MM.1S (cell line): ENCODE data around the gene NUP155.
"Not testable (repeated sequence)": the region's sequence is repeated elsewhere in the genome, so short reads cannot be mapped to it uniquely, and the experiment has no call there.

Experiments used
- DNase-seq: peaks from one replicate; pipeline ENCODE4 v3.0.0-alpha.2; 2015
- H2AFZ ChIP-seq: fragments of 300-600 bp; sonication (generic); 2 replicates; pipeline ENCODE4 v1.6.0; 2016; ENCODE audit warnings: antibody characterized with exemption, low read length
- H3F3A ChIP-seq: fragments of 300-600 bp; sonication (generic); 2 replicates; pipeline ENCODE4 v1.6.1; 2016; ENCODE audit warnings: mild to moderate bottlenecking, antibody characterized with exemption, low read length, moderate library complexity, mixed read lengths; ENCODE audit not compliant: insufficient read depth
- H3K27ac ChIP-seq: fragments of 300-600 bp; sonication (generic); 2 replicates; pipeline ENCODE4 v1.5.1; 2016; ENCODE audit warnings: mild to moderate bottlenecking, low read length
- H3K27me3 ChIP-seq: fragments of 300-600 bp; sonication (generic); replicated peaks from 2 replicates; pipeline ENCODE4 v1.6.0; 2016; ENCODE audit warnings: low read length; ENCODE audit not compliant: insufficient read depth
- H3K36me3 ChIP-seq: fragments of 300-600 bp; sonication (generic); replicated peaks from 2 replicates; pipeline ENCODE4 v1.6.1; 2016; ENCODE audit warnings: mild to moderate bottlenecking, low read length, mixed read lengths; ENCODE audit not compliant: insufficient read depth
- H3K4me1 ChIP-seq: fragments of 300-600 bp; sonication (generic); 2 replicates; pipeline ENCODE4 v1.6.1; 2016; ENCODE audit warnings: low read length, mixed read lengths
- H3K4me2 ChIP-seq: fragments of 300-600 bp; sonication (generic); 2 replicates; pipeline ENCODE4 v1.6.0; 2016; ENCODE audit warnings: low read depth, low read length
- H3K4me3 ChIP-seq: fragments of 300-600 bp; sonication (generic); 2 replicates; pipeline ENCODE4 v1.5.1; 2016; ENCODE audit warnings: low read length, mixed read lengths
- H3K79me2 ChIP-seq: fragments of 300-600 bp; sonication (generic); 2 replicates; pipeline ENCODE4 v1.6.1; 2016; ENCODE audit warnings: mixed run types, low read length, mixed read lengths
- H3K9ac ChIP-seq: fragments of 300-600 bp; sonication (generic); 2 replicates; pipeline ENCODE4 v1.6.1; 2016; ENCODE audit warnings: low read length, mixed read lengths
- H3K9me2 ChIP-seq: fragments of 300-600 bp; sonication (generic); replicated peaks from 2 replicates; pipeline ENCODE4 v1.6.1; 2016; ENCODE audit warnings: mild to moderate bottlenecking, low read length, mixed read lengths; ENCODE audit not compliant: insufficient read depth
- H3K9me3 ChIP-seq: fragments of 300-600 bp; sonication (generic); replicated peaks from 2 replicates; pipeline ENCODE4 v1.6.1; 2016; ENCODE audit warnings: mild to moderate bottlenecking, low read length, mixed read lengths; ENCODE audit not compliant: insufficient read depth
- H4K20me1 ChIP-seq: fragments of 300-600 bp; sonication (generic); 2 replicates; pipeline ENCODE4 v1.6.1; 2016; ENCODE audit warnings: mild to moderate bottlenecking, low read length, moderate library complexity, mixed read lengths; ENCODE audit not compliant: insufficient read depth
- EZH2 ChIP-seq: fragments of 300-600 bp; sonication (generic); optimal IDR thresholded peaks from 2 replicates; pipeline ENCODE3; 2017; ENCODE audit warnings: low read depth, mild to moderate bottlenecking, antibody characterized with exemption, low read length, mixed read lengths
- EZH2phosphoT487 ChIP-seq: fragments of 300-600 bp; sonication (generic); IDR thresholded peaks from 2 replicates; pipeline ENCODE4 v1.6.1; 2018; ENCODE audit warnings: antibody characterized with exemption, low read length
- TF ChIP-seq, protein P1 (sequence below): fragments of 300-600 bp; sonication (generic); IDR thresholded peaks from 2 replicates; pipeline ENCODE4 v1.5.1; 2016; ENCODE audit warnings: antibody characterized with exemption, low read length, mixed read lengths

The NUP155 gene

DNA sequence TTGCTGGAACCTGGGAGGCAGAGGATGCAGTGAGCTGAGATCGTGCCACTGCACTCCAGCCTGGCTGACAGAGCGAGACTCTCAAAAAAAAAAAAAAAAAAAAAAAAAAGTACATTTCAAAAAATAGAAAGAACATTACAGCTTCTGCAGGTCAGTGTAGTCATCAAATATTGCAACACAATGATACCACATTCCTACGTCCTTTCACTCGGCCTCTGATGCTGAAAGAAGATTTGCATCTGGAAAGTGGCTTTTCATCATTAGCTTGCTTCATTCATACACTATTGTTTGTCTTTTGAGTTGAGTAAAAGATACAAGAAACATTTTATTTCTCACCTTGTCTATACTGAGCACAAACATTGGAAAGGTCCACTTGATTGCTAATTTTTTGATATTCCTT is 62.1 kb downstream of the NUP155 start:
- Histone ChIP-seq H3F3A (no peaks in the 10 kb centered on the region), H3K4me3 (no peak overlapping the region), H3K36me3 (peaks cover 12% of the 10 kb centered on the region; the same call in 1 of the 2 replicates), H3K27ac (no peak overlapping the region), H2AFZ (no peak overlapping the region), H3K79me2 (peaks cover 2% of the 10 kb centered on the region; the same call in 1 of the 2 replicates), H3K4me1 (no peaks in the 10 kb centered on the region), H3K9me2 (no peaks in the 10 kb centered on the region), H4K20me1 (no peaks in the 10 kb centered on the region), H3K9ac (no peak overlapping the region), H3K4me2 (no peak overlapping the region), H3K27me3 (no peaks in the 10 kb centered on the region), H3K9me3 (no peaks in the 10 kb centered on the region)
- TF ChIP-seq, protein P1, sequence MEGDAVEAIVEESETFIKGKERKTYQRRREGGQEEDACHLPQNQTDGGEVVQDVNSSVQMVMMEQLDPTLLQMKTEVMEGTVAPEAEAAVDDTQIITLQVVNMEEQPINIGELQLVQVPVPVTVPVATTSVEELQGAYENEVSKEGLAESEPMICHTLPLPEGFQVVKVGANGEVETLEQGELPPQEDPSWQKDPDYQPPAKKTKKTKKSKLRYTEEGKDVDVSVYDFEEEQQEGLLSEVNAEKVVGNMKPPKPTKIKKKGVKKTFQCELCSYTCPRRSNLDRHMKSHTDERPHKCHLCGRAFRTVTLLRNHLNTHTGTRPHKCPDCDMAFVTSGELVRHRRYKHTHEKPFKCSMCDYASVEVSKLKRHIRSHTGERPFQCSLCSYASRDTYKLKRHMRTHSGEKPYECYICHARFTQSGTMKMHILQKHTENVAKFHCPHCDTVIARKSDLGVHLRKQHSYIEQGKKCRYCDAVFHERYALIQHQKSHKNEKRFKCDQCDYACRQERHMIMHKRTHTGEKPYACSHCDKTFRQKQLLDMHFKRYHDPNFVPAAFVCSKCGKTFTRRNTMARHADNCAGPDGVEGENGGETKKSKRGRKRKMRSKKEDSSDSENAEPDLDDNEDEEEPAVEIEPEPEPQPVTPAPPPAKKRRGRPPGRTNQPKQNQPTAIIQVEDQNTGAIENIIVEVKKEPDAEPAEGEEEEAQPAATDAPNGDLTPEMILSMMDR = no peak
- TF ChIP-seq EZH2phosphoT487 (no peak), EZH2 (no peak)
- DNase-seq = no peak

DNA sequence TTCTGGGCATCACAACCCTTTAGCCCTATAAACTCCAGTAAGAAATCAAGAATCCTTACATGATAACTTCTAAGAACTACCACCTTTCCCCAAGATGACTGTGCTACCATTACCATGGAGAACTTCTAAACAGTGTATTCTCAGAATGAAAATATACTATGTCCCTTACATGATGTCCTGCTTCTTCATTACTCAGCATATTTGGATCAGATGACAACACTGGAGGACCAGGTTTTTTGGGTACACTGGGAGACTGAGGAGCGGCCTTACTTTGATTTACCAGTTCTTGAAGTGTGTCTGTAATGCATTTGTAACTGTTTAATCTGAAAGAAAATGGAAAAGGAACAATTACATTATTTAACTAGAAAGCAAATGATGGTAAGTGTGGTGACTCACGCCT is 66.0 kb downstream of the NUP155 start:
- no peak for DNase-seq
- H3K36me3 ChIP-seq = peaks cover 10% of the 10 kb centered on the region; the same call in 1 of the 2 replicates
- no peak overlapping the region for H2AFZ ChIP-seq
- H3K9ac ChIP-seq = no peak overlapping the region
- H3K4me1 ChIP-seq = no peaks in the 10 kb centered on the region
- no peaks in the 10 kb centered on the region for H3K9me2 ChIP-seq
- no peak overlapping the region for H3K4me3 ChIP-seq
- peaks cover 2% of the 10 kb centered on the region; the same call in 1 of the 2 replicates for H3K79me2 ChIP-seq
- no peaks in the 10 kb centered on the region for H4K20me1 ChIP-seq
- H3K27me3 ChIP-seq = no peaks in the 10 kb centered on the region
- H3K27ac ChIP-seq = no peak overlapping the region
- no peak overlapping the region for H3K4me2 ChIP-seq
- no peaks in the 10 kb centered on the region for H3K9me3 ChIP-seq
- TF ChIP-seq EZH2phosphoT487 = no peak
- TF ChIP-seq EZH2 = no peak
- TF ChIP-seq, protein P1 = no peak
- H3F3A ChIP-seq = no peaks in the 10 kb centered on the region

DNA sequence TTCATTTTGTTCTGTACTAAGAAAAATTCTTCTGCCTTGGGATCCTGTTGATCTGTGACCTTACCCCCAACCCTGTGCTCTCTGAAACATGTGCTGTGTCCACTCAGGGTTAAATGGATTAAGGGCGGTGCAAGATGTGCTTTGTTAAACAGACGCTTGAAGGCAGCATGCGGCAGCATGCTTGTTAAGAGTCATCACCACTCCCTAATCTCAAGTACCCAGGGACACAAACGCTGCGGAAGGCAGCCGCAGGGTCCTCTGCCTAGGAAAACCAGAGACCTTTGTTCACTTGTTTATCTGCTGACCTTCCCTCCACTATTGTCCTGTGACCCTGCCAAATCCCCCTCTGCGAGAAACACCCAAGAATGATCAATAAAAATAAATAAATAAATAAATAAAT is 74.6 kb downstream of the NUP155 start:
- not testable (repeated sequence) for H2AFZ ChIP-seq, H3K9me2 ChIP-seq, H3K4me3 ChIP-seq, H3K4me2 ChIP-seq, H3F3A ChIP-seq, H3K4me1 ChIP-seq, DNase-seq, H3K36me3 ChIP-seq, H3K27ac ChIP-seq, H3K9ac ChIP-seq, H4K20me1 ChIP-seq, H3K9me3 ChIP-seq, H3K79me2 ChIP-seq, H3K27me3 ChIP-seq

DNA sequence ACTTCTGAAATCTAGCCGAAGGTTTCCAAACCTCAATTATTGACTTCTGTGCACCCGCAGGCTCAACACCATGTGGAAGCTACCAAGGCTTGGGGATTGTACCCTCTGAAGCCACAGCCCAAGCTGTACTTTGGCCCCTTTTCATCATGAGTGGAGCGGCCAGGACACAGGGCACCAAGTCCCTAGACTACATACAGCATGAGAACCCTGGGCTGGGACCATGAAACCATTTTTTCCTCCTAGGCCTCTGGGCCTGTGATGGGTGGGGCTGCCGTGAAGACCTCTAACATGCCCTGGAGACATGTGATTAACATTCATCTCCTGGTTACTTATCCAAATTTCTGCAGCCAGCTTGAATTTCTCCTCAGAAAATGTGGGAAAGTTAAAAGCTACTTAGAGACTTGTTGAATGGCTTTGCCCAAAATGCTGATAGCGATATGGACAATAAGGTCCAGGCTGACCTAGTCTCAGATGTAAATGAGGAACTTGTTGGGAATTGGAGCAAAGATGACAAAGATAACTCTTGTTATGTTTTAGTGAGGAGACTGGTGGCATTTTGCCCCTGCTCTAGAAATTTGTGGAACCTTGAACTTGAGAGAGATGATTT is 87.6 kb downstream of the NUP155 start:
- Histone ChIP-seq H3F3A (no peaks in the 10 kb centered on the region), H3K9ac (no peak overlapping the region), H3K36me3 (no peaks in the 10 kb centered on the region), H3K9me2 (no peaks in the 10 kb centered on the region), H3K4me3 (no peak overlapping the region), H3K4me2 (no peak overlapping the region), H3K27ac (no peak overlapping the region), H4K20me1 (no peaks in the 10 kb centered on the region), H2AFZ (no peak overlapping the region), H3K79me2 (no peaks in the 10 kb centered on the region), H3K27me3 (no peaks in the 10 kb centered on the region), H3K4me1 (no peaks in the 10 kb centered on the region), H3K9me3 (no peaks in the 10 kb centered on the region)
- DNase-seq = no peak
- TF ChIP-seq, protein P1 = no peak
- TF ChIP-seq EZH2phosphoT487 = no peak
- TF ChIP-seq EZH2 = no peak
